Rectal smooth muscle tissue (tissue), 1 donor: ENCODE data around the gene ABHD5.
"Not testable (repeated sequence)": the region's sequence is repeated elsewhere in the genome, so short reads cannot be mapped to it uniquely, and the experiment has no call there.

Experiments used
- H3K27ac ChIP-seq: one replicate; pipeline ENCODE4 v1.7.0; 2013; ENCODE audit warnings: low read depth, low read length, inconsistent platforms
- H3K27me3 ChIP-seq: one replicate; pipeline ENCODE4 v1.7.0; 2013; ENCODE audit warnings: low read length; ENCODE audit not compliant: control insufficient read depth, insufficient read depth
- H3K36me3 ChIP-seq: one replicate; pipeline ENCODE4 v1.7.0; 2013; ENCODE audit warnings: low read length; ENCODE audit not compliant: control insufficient read depth, insufficient read depth
- H3K4me1 ChIP-seq: one replicate; pipeline ENCODE4 v1.7.0; 2013; ENCODE audit warnings: low read length; ENCODE audit not compliant: control insufficient read depth, insufficient read depth
- H3K4me3 ChIP-seq: one replicate; pipeline ENCODE4 v1.7.0; 2013; ENCODE audit warnings: low read length
- H3K9ac ChIP-seq: one replicate; pipeline ENCODE4 v1.7.0; 2013; ENCODE audit warnings: low read length

The ABHD5 gene

GRCh38 chr3:43690400-43691119 lies at the start of gene ABHD5:
ABHD5 (plus strand) TSS chr3:43690938; CDS start chr3:43690993, 55 bp downstream.
- Histone ChIP-seq H3K27me3 (no peaks in the 10 kb centered on the region), H3K4me3 (peak within 1 kb of the TSS; percentile 78), H3K9ac (peak within 1 kb of the TSS; percentile 13), H3K36me3 (no peaks in the 10 kb centered on the region), H3K27ac (peak within 1 kb of the TSS; percentile 72), H3K4me1 (no peaks in the 10 kb centered on the region)

- Histone ChIP-seq H3K4me1 (no peaks in the 10 kb centered on the region), H3K36me3 (no peaks in the 10 kb centered on the region), H3K4me3 (no peak overlapping the region), H3K27ac (no peak overlapping the region), H3K27me3 (no peaks in the 10 kb centered on the region), H3K9ac (no peak overlapping the region)
Measured at GRCh38 chr3:43641306-43642114, 49.2 kb upstream of the ABHD5 start.

GRCh38 chr3:43644443-43644842 lies 46.3 kb upstream of the ABHD5 start:
- Histone ChIP-seq H3K36me3 (no peaks in the 10 kb centered on the region), H3K9ac (no peak overlapping the region), H3K4me3 (no peak overlapping the region), H3K27ac (no peak overlapping the region), H3K4me1 (no peaks in the 10 kb centered on the region), H3K27me3 (no peaks in the 10 kb centered on the region)

GRCh38 chr3:43647331-43648166 lies 43.2 kb upstream of the ABHD5 start:
- Histone ChIP-seq H3K36me3 (no peaks in the 10 kb centered on the region), H3K27ac (no peak overlapping the region), H3K4me3 (no peak overlapping the region), H3K27me3 (no peaks in the 10 kb centered on the region), H3K9ac (no peak overlapping the region), H3K4me1 (no peaks in the 10 kb centered on the region)

GRCh38 chr3:43648957-43649356 lies 41.8 kb upstream of the ABHD5 start:
- H3K27me3 ChIP-seq, result no peaks in the 10 kb centered on the region
- no peaks in the 10 kb centered on the region for H3K4me1 ChIP-seq
- no peaks in the 10 kb centered on the region for H3K36me3 ChIP-seq
- H3K4me3 ChIP-seq, result no peak overlapping the region
- no peak overlapping the region for H3K9ac ChIP-seq
- H3K27ac ChIP-seq, result no peak overlapping the region

GRCh38 chr3:43649365-43649968 lies 41.3 kb upstream of the ABHD5 start:
- no peaks in the 10 kb centered on the region for H3K36me3 ChIP-seq
- no peak overlapping the region for H3K9ac ChIP-seq
- no peaks in the 10 kb centered on the region for H3K27me3 ChIP-seq
- no peak overlapping the region for H3K27ac ChIP-seq
- no peaks in the 10 kb centered on the region for H3K4me1 ChIP-seq
- no peak overlapping the region for H3K4me3 ChIP-seq

GRCh38 chr3:43650345-43650744 lies 40.4 kb upstream of the ABHD5 start:
- Histone ChIP-seq H3K9ac (no peak overlapping the region), H3K4me1 (no peaks in the 10 kb centered on the region), H3K27me3 (no peaks in the 10 kb centered on the region), H3K4me3 (no peak overlapping the region), H3K36me3 (no peaks in the 10 kb centered on the region), H3K27ac (no peak overlapping the region)

- H3K4me1 ChIP-seq, H3K4me3 ChIP-seq, H3K27me3 ChIP-seq, H3K36me3 ChIP-seq, H3K9ac ChIP-seq, H3K27ac ChIP-seq: not testable (repeated sequence)
Measured at GRCh38 chr3:43656390-43656789, 34.3 kb upstream of the ABHD5 start.

GRCh38 chr3:43659250-43659880 lies 31.4 kb upstream of the ABHD5 start:
- Histone ChIP-seq H3K4me3 (no peak overlapping the region), H3K36me3 (no peaks in the 10 kb centered on the region), H3K9ac (no peak overlapping the region), H3K27me3 (no peaks in the 10 kb centered on the region), H3K4me1 (no peaks in the 10 kb centered on the region), H3K27ac (no peak overlapping the region)

GRCh38 chr3:43661376-43661775 lies 29.4 kb upstream of the ABHD5 start:
- H3K27ac ChIP-seq, H3K36me3 ChIP-seq: not testable (repeated sequence)

GRCh38 chr3:43665011-43665410 lies 25.7 kb upstream of the ABHD5 start:
- not testable (repeated sequence) for H3K4me3 ChIP-seq, H3K36me3 ChIP-seq, H3K27me3 ChIP-seq, H3K27ac ChIP-seq, H3K4me1 ChIP-seq, H3K9ac ChIP-seq

More at GRCh38 chr3:43661376-43661775, 29.4 kb upstream of the ABHD5 start:
- not testable (repeated sequence) for H3K4me3 ChIP-seq, H3K9ac ChIP-seq, H3K4me1 ChIP-seq, H3K27me3 ChIP-seq
